Stimulated activated naive CD8-positive, alpha-beta T cell treated with anti-CD3 and anti-CD28 coated beads, Interleukin-15, amount 100 ng/mL, for 72 hours (primary cell): Measurements from ENCODE around the gene ACTG1.

ENCODE experiments used
- ATAC-seq: fragments of 150-1000 bp; cut with Tn5 transposase; 2 replicates; pipeline ENCODE4 v1.10.0; 2021; ENCODE audit warnings: mild to moderate bottlenecking, moderate library complexity
- DNase-seq, 2 donors: peaks; one replicate each; pipeline ENCODE4 v3.0.0; 2021 to 2022
- H3K27ac Mint-ChIP-seq, 2 donors: one replicate each; pipeline ENCODE4 v1.8.0; 2022; ENCODE audit warnings: mild to moderate bottlenecking in 2 of 2, mixed read lengths in 2 of 2, moderate library complexity in 2 of 2
- H3K27me3 Mint-ChIP-seq: one replicate; pipeline ENCODE4 v1.8.0; 2022; ENCODE audit warnings: mixed read lengths
- H3K4me1 Mint-ChIP-seq: one replicate; pipeline ENCODE4 v1.8.0; 2022; ENCODE audit warnings: mild to moderate bottlenecking, mixed read lengths
- H3K4me3 Mint-ChIP-seq, 2 donors: one replicate each; pipeline ENCODE4 v1.8.0; 2022; ENCODE audit warnings: mild to moderate bottlenecking in 2 of 2, mixed read lengths in 2 of 2, moderate library complexity in 1 of 2
- H3K9me3 Mint-ChIP-seq, 2 donors: one replicate each; pipeline ENCODE4 v1.8.0; 2022; ENCODE audit warnings: mixed read lengths in 2 of 2

Gene ACTG1

GRCh38 chr17:81487487-81488275, 24.9 kb downstream of the ACTG1 start:
- peak; percentile 77 to 81 for DNase-seq
- Mint-ChIP-seq H3K9me3 (no peaks in the 10 kb centered on the region), H3K27me3 (peaks cover 40% of the 10 kb centered on the region), H3K4me1 (peaks cover 56% of the 10 kb centered on the region), H3K27ac (peak overlapping the region in 1 of 2 donors; percentile 63), H3K4me3 (peak overlapping the region; percentile 71 to 75)
- ATAC-seq = peak; percentile 88

GRCh38 chr17:81487089-81487486, 25.5 kb downstream of the ACTG1 start:
- Mint-ChIP-seq H3K9me3 (no peaks in the 10 kb centered on the region), H3K27me3 (peaks cover 45% of the 10 kb centered on the region), H3K4me3 (peak overlapping the region; percentile 71 to 75), H3K27ac (no peak overlapping the region), H3K4me1 (peaks cover 62% of the 10 kb centered on the region)
- no peak for DNase-seq
- ATAC-seq = no peak

GRCh38 chr17:81486199-81486810, 26.3 kb downstream of the ACTG1 start:
- ATAC-seq = no peak
- no peak for DNase-seq
- peaks cover 52% of the 10 kb centered on the region for H3K27me3 Mint-ChIP-seq
- H3K4me3 Mint-ChIP-seq = peak overlapping the region; percentile 1 to 3
- H3K9me3 Mint-ChIP-seq = no peaks in the 10 kb centered on the region
- H3K4me1 Mint-ChIP-seq = peaks cover 69% of the 10 kb centered on the region
- peak overlapping the region in 1 of 2 donors; percentile 50 for H3K27ac Mint-ChIP-seq

GRCh38 chr17:81484195-81484979, 28.2 kb downstream of the ACTG1 start:
- Mint-ChIP-seq H3K27me3 (peaks cover 49% of the 10 kb centered on the region), H3K4me3 (peak overlapping the region; percentile 12 to 69), H3K4me1 (peaks cover 54% of the 10 kb centered on the region), H3K9me3 (no peaks in the 10 kb centered on the region), H3K27ac (peak overlapping the region in 1 of 2 donors; percentile 52)
- peak; percentile 66 for ATAC-seq
- peak; percentile 91 to 94 for DNase-seq

- peak overlapping the region; percentile 6 to 69 for H3K4me3 Mint-ChIP-seq
- H3K27me3 Mint-ChIP-seq = peaks cover 52% of the 10 kb centered on the region
- peaks cover 48% of the 10 kb centered on the region for H3K4me1 Mint-ChIP-seq
- no peaks in the 10 kb centered on the region for H3K9me3 Mint-ChIP-seq
- ATAC-seq = no peak
- peak overlapping the region in 1 of 2 donors; percentile 12 for H3K27ac Mint-ChIP-seq
- no peak for DNase-seq
These were observed 28.8 kb downstream of the ACTG1 start for GRCh38 chr17:81483862-81484194.

- peak overlapping the region in 1 of 2 donors; percentile 12 for H3K27ac Mint-ChIP-seq
- H3K9me3 Mint-ChIP-seq = no peaks in the 10 kb centered on the region
- peak overlapping the region; percentile 56 to 69 for H3K4me3 Mint-ChIP-seq
- peaks cover 45% of the 10 kb centered on the region for H3K4me1 Mint-ChIP-seq
- DNase-seq (peak; percentile 51 to 62), ATAC-seq (peak; percentile 41)
- H3K27me3 Mint-ChIP-seq = peaks cover 54% of the 10 kb centered on the region
These were observed 29.3 kb downstream of the ACTG1 start for GRCh38 chr17:81483085-81483861.

- Mint-ChIP-seq H3K4me1 (peaks cover 45% of the 10 kb centered on the region), H3K27me3 (peaks cover 59% of the 10 kb centered on the region), H3K27ac (no peak overlapping the region), H3K4me3 (peak overlapping the region in 1 of 2 donors; percentile 69), H3K9me3 (no peaks in the 10 kb centered on the region)
- DNase-seq = peak in 1 of 2 donors; percentile 21
- ATAC-seq = no peak
These were observed 29.9 kb downstream of the ACTG1 start for GRCh38 chr17:81482673-81483072.

GRCh38 chr17:81481815-81482505, 30.6 kb downstream of the ACTG1 start:
- peaks cover 39% of the 10 kb centered on the region for H3K4me1 Mint-ChIP-seq
- peaks cover 59% of the 10 kb centered on the region for H3K27me3 Mint-ChIP-seq
- H3K27ac Mint-ChIP-seq = peak overlapping the region in 1 of 2 donors; percentile 76
- DNase-seq = no peak
- no peak for ATAC-seq
- H3K9me3 Mint-ChIP-seq = no peaks in the 10 kb centered on the region
- H3K4me3 Mint-ChIP-seq = peak overlapping the region; percentile 69 to 81

GRCh38 chr17:81481073-81481799, 31.4 kb downstream of the ACTG1 start:
- Mint-ChIP-seq H3K27ac (no peak overlapping the region), H3K27me3 (peaks cover 56% of the 10 kb centered on the region), H3K4me1 (peaks cover 32% of the 10 kb centered on the region), H3K4me3 (peak overlapping the region; percentile 69 to 81), H3K9me3 (no peaks in the 10 kb centered on the region)
- peak; percentile 62 for ATAC-seq
- DNase-seq = peak; percentile 47 to 58

- Mint-ChIP-seq H3K27me3 (peaks cover 52% of the 10 kb centered on the region), H3K4me1 (peaks cover 26% of the 10 kb centered on the region), H3K9me3 (no peaks in the 10 kb centered on the region), H3K27ac (no peak overlapping the region), H3K4me3 (peak overlapping the region; percentile 12 to 54)
- ATAC-seq = no peak
- DNase-seq = no peak
These were observed 32.2 kb downstream of the ACTG1 start for GRCh38 chr17:81480140-81481072.

GRCh38 chr17:81479175-81480071, 33.2 kb downstream of the ACTG1 start:
- Mint-ChIP-seq H3K4me3 (no peak overlapping the region), H3K27ac (no peak overlapping the region), H3K4me1 (peaks cover 26% of the 10 kb centered on the region), H3K27me3 (peaks cover 52% of the 10 kb centered on the region), H3K9me3 (no peaks in the 10 kb centered on the region)
- DNase-seq (no peak), ATAC-seq (no peak)

GRCh38 chr17:81478119-81478518, 34.5 kb downstream of the ACTG1 start:
- H3K4me3 Mint-ChIP-seq = no peak overlapping the region

More at GRCh38 chr17:81478119-81478518, 34.5 kb downstream of the ACTG1 start:
- Mint-ChIP-seq H3K4me1 (peaks cover 17% of the 10 kb centered on the region), H3K27ac (no peak overlapping the region), H3K27me3 (peaks cover 46% of the 10 kb centered on the region), H3K9me3 (no peaks in the 10 kb centered on the region)
- no peak for ATAC-seq
- DNase-seq = no peak
